ENCODE data around the gene PPP1R14D. TPM values are rescaled to one million over a fixed set of nuclear protein-coding genes. Genes with fewer than 3 reads are reported as not detected.

The PPP1R14D gene
- total and polyA plus RNA-seq, 2 donors (not counting 3 experiments of a cell fraction or from before 2014, with no cell fraction given) = not detected

DNA sequence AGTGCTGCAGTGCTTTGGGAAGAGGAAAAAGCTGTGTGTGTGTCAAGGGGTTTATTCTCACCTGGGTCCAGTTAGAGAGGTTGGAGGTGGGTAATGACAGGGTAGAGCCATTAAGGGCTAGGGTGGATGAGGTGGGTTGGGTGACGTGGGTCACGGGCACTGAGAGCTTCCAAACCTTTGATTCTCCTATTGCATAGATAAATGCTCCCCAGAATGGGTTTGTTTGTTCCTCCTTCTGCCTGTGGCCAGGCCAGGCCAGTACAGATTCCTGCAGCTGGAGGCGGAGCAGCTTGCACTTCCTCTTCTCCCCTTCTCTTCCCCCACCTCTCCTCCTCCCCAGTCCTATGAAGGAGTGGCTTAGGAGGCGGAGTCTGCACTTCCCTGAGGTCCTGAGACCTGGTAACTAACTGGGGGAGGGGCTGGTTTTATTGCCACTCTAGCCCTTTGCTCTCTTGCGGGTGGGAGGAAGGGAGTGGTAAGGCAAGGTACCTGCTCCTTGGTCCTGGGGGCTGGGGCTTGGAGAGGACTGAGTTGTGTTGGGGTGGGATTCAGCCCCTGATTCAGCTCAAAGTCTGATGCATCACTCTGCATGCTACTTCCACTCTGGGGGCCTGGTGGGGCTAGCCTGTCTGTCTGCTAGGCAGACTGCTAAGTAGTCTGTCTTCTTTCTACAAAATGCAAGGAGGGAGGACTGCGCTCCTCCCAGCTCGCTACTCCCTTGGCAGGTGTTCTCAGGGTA, 18.9 kb upstream of the PPP1R14D start:
- Histone ChIP-seq H3K36me3 (ENCODE audit: control insufficient read depth in 2 of 2, extremely low read depth in 1 of 2, insufficient read depth in 2 of 2, low read length in 2 of 2) (no peaks in the 10 kb centered on the region), H3K9ac (replicated peaks; ENCODE audit: extremely low read depth, insufficient read depth, low read length) (no peak overlapping the region), H3K4me3 (replicated peaks in 1 of 3; ENCODE audit: insufficient read depth in 1 of 3, low read depth in 1 of 3, low read length in 3 of 3) (no peak overlapping the region), H3K9me1 (replicated peaks; ENCODE audit: control insufficient read depth, extremely low read depth, insufficient read depth, low read length) (no peaks in the 10 kb centered on the region), H3K4me1 (ENCODE audit: control insufficient read depth, extremely low read depth, insufficient read depth, low read length) (peaks cover 5% of the 10 kb centered on the region), H3K9me3 (replicated peaks; ENCODE audit: control insufficient read depth, insufficient read depth, low read length) (no peaks in the 10 kb centered on the region), H3K4me2 (ENCODE audit: insufficient read depth, low read length) (no peak overlapping the region), H3K79me2 (ENCODE audit: control insufficient read depth, insufficient read depth, low read length) (no peaks in the 10 kb centered on the region), H3K27ac (ENCODE audit: insufficient read depth, low read depth, low read length) (no peak overlapping the region), H4K20me1 (replicated peaks; ENCODE audit: control insufficient read depth, extremely low read depth, insufficient read depth, low read length) (no peaks in the 10 kb centered on the region), H3K27me3 (ENCODE audit: control insufficient read depth in 2 of 2, insufficient read depth in 2 of 2, low read length in 2 of 2) (peaks cover 7 to 11% of the 10 kb centered on the region in 2 experiments), H2AFZ (ENCODE audit: low read depth, low read length) (no peak overlapping the region)
- BruUV-seq (replicated peaks) = no TSS peak
- intact Hi-C loops (cut with micrococcal nuclease) = no loop called here
- ChIA-PET POLR2A (no interaction called here), CTCF (interaction anchor here (0.6 to 2.9 kb wide), 5 partner anchors 9 to 197 kb away, joined by 3 to 28 read pairs (median 3); partner anchors contain the start of gene VPS18)
- DNase-seq (ENCODE audit: low read depth, low spot score) = no peak
- dilution Hi-C loops (cut with MboI; ENCODE audit: extremely low pct_ligation_motif_present, low sequenced_read_pairs) = no loop called here
- no peak for TF ChIP-seq POLR2A (IDR thresholded peaks at IDR 0.05; ENCODE audit: low read depth, low read length)
- no peak for TF ChIP-seq GATA2 (IDR thresholded peaks at IDR 0.05; ENCODE audit: insufficient read depth, insufficient read length, low read depth, low read length)
- no peak for TF ChIP-seq FOS (IDR thresholded peaks at IDR 0.05; ENCODE audit: borderline replicate concordance, insufficient read depth, low read length)
- no peak for TF ChIP-seq MYC (IDR thresholded peaks at IDR 0.05; ENCODE audit: low read depth, low read length)
- TF ChIP-seq, protein P1, sequence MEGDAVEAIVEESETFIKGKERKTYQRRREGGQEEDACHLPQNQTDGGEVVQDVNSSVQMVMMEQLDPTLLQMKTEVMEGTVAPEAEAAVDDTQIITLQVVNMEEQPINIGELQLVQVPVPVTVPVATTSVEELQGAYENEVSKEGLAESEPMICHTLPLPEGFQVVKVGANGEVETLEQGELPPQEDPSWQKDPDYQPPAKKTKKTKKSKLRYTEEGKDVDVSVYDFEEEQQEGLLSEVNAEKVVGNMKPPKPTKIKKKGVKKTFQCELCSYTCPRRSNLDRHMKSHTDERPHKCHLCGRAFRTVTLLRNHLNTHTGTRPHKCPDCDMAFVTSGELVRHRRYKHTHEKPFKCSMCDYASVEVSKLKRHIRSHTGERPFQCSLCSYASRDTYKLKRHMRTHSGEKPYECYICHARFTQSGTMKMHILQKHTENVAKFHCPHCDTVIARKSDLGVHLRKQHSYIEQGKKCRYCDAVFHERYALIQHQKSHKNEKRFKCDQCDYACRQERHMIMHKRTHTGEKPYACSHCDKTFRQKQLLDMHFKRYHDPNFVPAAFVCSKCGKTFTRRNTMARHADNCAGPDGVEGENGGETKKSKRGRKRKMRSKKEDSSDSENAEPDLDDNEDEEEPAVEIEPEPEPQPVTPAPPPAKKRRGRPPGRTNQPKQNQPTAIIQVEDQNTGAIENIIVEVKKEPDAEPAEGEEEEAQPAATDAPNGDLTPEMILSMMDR (IDR thresholded peaks at IDR 0.05; ENCODE audit: extremely low read depth in 1 of 2, insufficient read depth in 1 of 2, low read depth in 1 of 2, low read length in 2 of 2) = no peak
- no peak for TF ChIP-seq EZH2 (IDR thresholded peaks at IDR 0.05; ENCODE audit: borderline replicate concordance, low read depth, low read length, severe bottlenecking)
- no peak for FAIRE-seq

Measured in endothelial cell of umbilical vein (primary cell).